Fibroblast of pulmonary artery (primary cell): Measurements from ENCODE around the gene BTBD8.

ENCODE experiments used
- DNase-seq: peaks from one replicate; pipeline ENCODE4 v3.0.0-alpha.2; 2010; ENCODE audit warnings: low read depth
- H3K4me3 ChIP-seq: replicated peaks from 2 replicates; pipeline ENCODE4 v1.5.1; 2011; ENCODE audit warnings: low read depth, mild to moderate bottlenecking, control low read depth, low read length, moderate library complexity
- CTCF ChIP-seq: IDR thresholded peaks from 2 replicates; pipeline ENCODE4 v1.5.1; 2011; ENCODE audit warnings: mild to moderate bottlenecking, control low read depth, low read length, inconsistent platforms; ENCODE audit errors: missing control alignments

BTBD8 gene

GRCh38 chr1:92230736-92231135 lies 150.6 kb downstream of the BTBD8 start:
- no peak for TF ChIP-seq CTCF
- no peak overlapping the region for H3K4me3 ChIP-seq
- DNase-seq, result no peak
